GM20431 (cell line): ENCODE measurements around the gene FASTKD1.
"Not testable (repeated sequence)": the region's sequence is repeated elsewhere in the genome, so short reads cannot be mapped to it uniquely, and the experiment has no call there.

Source experiments
- in situ Hi-C: fragments of 300-500 bp; cut with MseI, MboI; formaldehyde crosslinking; loops from one replicate; pipeline ENCODE4 v1.15.0; 2020; ENCODE audit warnings: low sequenced_read_pairs; ENCODE audit not compliant: unreplicated experiment

Gene FASTKD1

GRCh38 chr2:169573160-169573973, at the start of gene FASTKD1:
Gene FASTKD1 (minus strand): TSS chr2:169573865. CDS start chr2:169572029, 1,836 bp downstream.
- in situ Hi-C loops: no loop called here

- in situ Hi-C loops: no loop called here
Measured at GRCh38 chr2:169623235-169623634, 49.6 kb upstream of the FASTKD1 start.

GRCh38 chr2:169620509-169620908, 46.8 kb upstream of the FASTKD1 start:
- in situ Hi-C loops: no loop called here

- in situ Hi-C loops: no loop called here
Measured at GRCh38 chr2:169619946-169620345, 46.3 kb upstream of the FASTKD1 start.

GRCh38 chr2:169615982-169616381, 42.3 kb upstream of the FASTKD1 start:
- in situ Hi-C loops: not testable (repeated sequence)

GRCh38 chr2:169613876-169614275, 40.2 kb upstream of the FASTKD1 start:
- in situ Hi-C loops: no loop called here

GRCh38 chr2:169609264-169609663, 35.6 kb upstream of the FASTKD1 start:
- in situ Hi-C loops: no loop called here

- in situ Hi-C loops: no loop called here
Measured at GRCh38 chr2:169599568-169599967, 25.9 kb upstream of the FASTKD1 start.

GRCh38 chr2:169598982-169599381, 25.3 kb upstream of the FASTKD1 start:
- in situ Hi-C loops: no loop called here

GRCh38 chr2:169596546-169596945, 22.9 kb upstream of the FASTKD1 start:
- in situ Hi-C loops: not testable (repeated sequence)

GRCh38 chr2:169590804-169591203, 17.1 kb upstream of the FASTKD1 start:
- in situ Hi-C loops: no loop called here

GRCh38 chr2:169585673-169586072, 12.0 kb upstream of the FASTKD1 start:
- in situ Hi-C loops: no loop called here

GRCh38 chr2:169584005-169584877, 10.6 kb upstream of the FASTKD1 start, which contains the start of gene PPIG:
Gene PPIG (plus strand): TSS chr2:169584351. CDS start chr2:169604042, 19,691 bp downstream.
- in situ Hi-C loops: no loop called here

- in situ Hi-C loops: no loop called here
Measured at GRCh38 chr2:169583518-169583917, 9.9 kb upstream of the FASTKD1 start.

- in situ Hi-C loops: not testable (repeated sequence)
Measured at GRCh38 chr2:169582552-169583266, 9.0 kb upstream of the FASTKD1 start.

GRCh38 chr2:169579044-169579443, 5.4 kb upstream of the FASTKD1 start:
- in situ Hi-C loops: no loop called here

- in situ Hi-C loops: not testable (repeated sequence)
Measured at GRCh38 chr2:169575264-169575663, 1.6 kb upstream of the FASTKD1 start.

- in situ Hi-C loops: not testable (repeated sequence)
Measured at GRCh38 chr2:169574539-169574938, 874 bp upstream of the FASTKD1 start.

- in situ Hi-C loops: no loop called here
Measured at GRCh38 chr2:169573974-169574299, 272 bp upstream of the FASTKD1 start.

GRCh38 chr2:169572821-169573159, 875 bp downstream of the FASTKD1 start:
- in situ Hi-C loops: no loop called here

GRCh38 chr2:169572189-169572588, 1.5 kb downstream of the FASTKD1 start:
- in situ Hi-C loops: no loop called here
